ENCODE results near the gene CREM. TPM values are rescaled to one million over a fixed set of nuclear protein-coding genes. Genes with fewer than 3 reads are reported as not detected.
A peak's percentile ranks its signal among the peaks of the same experiment; 100 is the strongest.
"Not testable (repeated sequence)": the region's sequence is repeated elsewhere in the genome, so short reads cannot be mapped to it uniquely, and the experiment has no call there.

The CREM gene
- total RNA-seq, 1 donor from 2014 or later = 16.5 TPM

DNA sequence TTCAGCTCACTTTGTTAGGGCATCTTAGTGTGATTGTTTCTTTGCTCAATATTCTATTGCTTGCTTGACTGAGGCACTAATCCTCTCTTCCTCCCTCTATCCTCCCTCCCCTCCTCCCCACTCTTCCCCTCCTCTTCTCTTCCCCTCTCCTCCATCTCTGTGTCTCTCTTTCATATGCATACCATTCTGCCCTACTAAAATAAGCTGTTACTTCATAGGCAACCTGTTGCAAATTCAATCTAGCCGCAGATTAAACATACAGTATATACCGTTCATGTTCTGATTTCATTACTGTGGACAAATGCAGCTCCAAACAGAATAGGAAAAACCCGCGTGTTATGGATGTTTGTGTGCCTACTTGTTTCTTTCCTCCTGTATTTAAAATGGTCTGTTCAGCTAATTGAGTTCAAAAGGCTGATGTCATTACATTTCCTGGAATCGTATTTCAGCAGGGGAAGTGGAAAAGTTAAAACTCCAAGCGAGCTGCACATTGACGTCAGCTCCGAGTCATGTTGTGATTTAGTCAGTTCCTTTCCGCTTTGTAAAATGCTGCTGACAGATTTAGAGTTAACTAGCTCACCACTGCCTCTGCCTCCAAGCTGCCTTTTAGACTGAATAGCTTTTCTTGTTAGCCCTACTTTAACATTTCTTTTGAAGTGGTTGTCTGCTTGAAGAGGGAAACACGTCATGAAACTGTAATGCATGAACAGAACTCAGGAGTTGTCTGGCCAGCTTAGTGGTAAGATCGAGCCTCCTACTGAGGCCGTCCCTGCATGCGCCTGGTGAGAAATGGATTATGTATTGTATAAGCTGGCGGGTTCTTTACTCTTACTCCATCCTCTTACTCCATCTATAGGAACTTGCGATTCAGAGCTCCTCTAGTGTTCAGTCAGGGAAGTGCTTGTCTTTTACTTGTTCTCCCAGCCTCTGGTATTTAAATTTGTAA, 69.0 kb downstream of the CREM start:
- DNase-seq = no peak

DNA sequence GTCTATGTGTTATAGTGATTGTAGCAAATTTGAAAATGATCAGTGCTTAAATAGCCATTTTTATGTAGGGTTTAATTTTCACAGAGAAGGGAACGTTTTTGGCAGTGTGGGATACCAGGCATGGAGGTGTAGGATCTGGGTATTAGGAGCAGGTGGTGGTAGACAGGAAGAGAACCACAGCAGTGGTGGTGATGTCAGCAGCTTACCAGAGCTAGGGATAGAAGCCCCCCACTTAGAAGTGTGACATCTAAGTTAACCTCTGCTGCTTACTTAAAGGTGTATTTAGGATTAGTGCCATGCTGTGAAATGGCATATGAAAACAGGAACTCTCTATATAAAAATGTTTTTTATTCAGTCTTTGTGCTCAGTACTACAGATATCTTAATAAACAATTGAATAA, 73.8 kb downstream of the CREM start:
- DNase-seq = no peak

DNA sequence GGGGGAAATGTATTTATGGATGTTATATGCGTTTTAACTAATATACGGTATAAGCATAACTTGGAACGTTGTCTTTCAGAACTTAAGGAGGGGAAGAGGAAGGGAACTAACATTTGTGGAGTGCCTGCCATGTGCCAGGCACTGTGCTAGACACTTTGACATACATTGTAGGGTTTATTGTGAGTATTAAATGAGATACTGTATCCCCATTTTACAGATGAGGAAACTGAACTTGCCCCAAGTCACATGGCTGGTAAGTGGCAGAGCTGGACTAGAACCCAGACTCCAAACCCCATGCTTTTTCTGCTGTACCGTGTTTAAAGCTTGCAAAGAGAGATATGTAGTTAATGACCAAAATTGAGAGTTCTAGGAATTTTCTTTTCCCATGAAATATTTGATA, 74.6 kb downstream of the CREM start:
- DNase-seq = no peak

DNA sequence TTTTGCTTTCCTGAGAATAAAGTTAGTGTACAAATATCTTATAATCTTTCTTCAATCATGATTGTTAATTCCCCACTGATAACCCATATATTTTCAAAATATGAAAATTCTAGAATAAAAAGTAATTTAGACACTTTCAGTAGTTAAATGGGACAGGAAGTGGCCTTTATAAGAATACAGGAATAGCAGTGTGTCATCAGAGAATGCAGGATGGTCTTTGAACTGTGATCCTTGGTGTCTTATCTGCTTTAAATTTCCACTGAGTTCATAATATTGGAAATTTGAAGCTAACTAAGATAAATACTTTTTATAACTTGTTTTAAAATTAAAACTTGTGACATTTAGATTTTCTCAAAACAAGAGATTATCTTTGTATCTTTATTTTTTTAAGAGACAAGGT, 75.4 kb downstream of the CREM start:
- DNase-seq = no peak

DNA sequence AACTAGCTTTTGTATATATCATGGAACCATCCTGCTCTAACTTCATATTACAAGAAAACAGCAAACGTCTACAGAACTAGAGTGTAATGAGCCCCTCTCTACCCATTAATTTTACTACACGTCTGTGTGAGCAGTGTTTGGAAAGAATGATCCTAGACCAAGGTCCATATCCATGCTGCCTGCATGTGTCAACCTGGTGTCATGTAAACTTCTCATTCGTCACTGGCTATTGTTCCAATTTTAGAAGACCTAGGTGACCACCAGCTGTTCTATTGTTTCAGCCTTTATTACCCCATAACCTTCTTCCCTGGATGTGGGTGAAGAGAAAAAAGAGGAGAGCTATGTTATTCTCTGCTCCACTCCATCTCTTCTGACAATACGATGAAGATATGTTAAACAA, 77.1 kb downstream of the CREM start:
- no peak for DNase-seq

DNA sequence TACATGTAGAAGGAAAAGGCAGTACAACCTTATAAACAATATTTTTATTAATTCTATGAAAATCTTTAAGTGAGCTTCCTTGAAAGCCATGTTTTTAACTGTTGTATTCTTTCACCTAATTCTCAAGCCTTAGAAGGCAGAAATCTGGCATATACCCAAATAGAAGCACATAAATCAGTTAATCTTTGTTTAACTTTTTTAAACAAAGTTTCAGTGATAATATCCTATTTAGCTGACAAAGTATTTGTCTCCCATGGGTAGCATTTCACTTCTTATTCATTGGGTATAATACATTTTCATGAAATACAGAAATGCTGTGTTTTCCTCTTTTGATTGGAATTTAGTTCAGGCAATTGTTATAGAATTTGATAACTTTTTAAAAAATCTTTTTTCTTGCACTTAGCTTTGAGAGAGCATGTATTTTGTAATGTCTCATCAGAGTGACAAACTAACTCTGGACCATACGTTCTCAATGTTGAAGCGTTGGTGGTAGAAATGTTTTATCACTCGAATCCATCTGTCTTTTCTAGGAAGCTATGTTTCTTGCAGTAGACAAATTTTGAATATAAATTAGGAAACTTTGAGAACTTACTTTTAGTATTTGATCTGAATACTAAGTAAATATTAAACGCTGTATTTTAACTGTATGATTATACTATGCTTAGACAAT, 78.1 kb downstream of the CREM start:
- no peak for DNase-seq

DNA sequence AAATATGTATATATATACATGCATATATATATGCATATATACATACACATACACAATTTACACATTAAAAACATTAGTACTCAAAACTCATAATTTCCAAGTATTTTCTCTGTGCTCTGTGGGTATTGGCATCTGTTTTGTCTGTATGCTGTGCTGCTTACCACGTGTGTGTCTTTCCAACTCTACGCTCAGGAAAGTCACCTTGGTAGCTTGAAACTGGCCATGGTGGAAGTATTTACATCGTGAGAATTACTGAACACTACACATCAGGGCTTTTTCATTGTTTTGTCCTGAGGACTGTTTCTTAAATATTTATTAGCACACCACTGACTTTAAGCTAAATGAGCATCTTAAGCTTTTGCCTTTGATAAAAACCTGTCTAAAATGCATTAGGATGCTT, 79.6 kb downstream of the CREM start:
- no peak for DNase-seq

DNA sequence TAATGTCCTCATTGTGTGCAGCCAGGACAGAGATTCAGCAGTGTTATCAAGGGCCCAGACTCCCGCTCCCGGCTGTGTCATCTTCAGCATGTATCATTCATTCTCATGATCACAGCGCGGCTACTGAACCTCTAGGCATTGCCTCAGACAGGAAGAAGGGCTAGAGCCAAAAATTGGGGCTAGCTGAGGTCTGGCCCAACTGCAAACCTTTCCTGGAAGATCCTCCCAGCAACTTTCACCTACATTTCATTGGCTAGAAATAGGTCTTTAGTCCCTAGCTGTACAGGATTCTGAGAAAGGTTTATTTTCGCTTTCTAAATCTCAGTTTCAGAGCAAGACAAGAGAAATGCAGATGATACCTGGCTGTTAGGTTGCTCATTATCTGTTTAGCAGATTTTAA, 81.9 kb downstream of the CREM start:
- no peak for DNase-seq

DNA sequence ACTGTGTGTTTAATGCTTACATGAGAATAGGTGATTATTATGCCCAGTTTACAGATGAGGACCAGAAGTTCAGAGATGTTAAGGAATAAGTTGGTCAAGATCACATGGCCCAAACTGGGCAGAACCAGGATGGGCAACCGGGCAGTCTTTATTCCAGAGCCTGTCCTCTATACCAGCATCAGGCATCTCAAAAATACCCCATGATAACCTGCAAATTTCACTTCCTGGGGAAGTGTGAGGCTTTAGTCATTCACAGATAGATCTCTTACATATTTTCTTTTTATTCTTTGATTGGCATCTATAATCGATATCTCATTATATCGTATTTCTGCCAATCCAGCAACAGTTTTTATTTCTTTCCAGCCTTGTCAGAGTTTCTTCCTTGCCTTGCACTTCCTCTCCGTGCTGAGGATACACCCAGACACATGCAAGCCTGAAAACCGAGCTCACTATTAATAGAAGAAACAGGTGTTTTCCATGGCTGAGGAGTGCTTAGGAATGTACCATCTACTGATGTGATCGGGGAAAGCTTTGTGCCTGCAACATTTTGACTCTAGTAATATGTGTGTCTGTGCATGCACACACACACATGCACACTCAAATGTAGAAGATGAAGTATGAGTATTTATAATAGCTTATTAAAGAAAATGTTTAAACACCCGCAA, 82.4 kb downstream of the CREM start:
- DNase-seq = no peak

DNA sequence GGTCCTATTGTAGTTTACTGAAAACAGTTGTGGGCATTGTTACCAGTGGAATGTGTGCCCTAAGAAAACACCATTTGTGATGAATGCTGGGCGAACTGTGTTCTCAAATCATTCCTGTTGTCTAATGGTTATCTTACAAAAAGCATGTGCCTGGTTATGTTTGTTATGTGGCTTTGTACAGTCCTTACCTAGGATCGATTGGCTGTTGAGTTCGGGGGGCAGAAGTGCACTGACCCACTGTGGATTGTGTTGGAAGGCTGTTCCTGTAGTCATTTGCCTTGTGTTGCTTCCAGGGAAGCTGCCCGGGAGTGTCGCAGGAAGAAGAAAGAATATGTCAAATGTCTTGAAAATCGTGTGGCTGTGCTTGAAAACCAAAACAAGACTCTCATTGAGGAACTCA, 84.3 kb downstream of the CREM start:
- no peak for DNase-seq

DNA sequence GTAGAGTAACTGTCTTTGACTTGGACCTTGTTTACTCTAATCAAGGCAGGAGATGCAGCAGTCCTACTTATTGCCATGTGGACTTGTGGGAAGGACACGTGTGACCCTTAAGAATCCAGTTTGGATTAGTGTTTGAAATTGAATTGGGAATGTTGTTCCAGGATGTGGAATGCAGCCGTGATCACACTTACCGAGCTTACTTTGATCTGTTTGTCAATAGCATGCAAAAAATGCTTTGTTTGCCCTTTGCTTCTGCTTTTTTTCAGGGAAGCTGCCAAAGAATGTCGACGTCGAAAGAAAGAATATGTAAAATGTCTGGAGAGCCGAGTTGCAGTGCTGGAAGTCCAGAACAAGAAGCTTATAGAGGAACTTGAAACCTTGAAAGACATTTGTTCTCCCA, 84.7 kb downstream of the CREM start:
- DNase-seq = no peak

DNA sequence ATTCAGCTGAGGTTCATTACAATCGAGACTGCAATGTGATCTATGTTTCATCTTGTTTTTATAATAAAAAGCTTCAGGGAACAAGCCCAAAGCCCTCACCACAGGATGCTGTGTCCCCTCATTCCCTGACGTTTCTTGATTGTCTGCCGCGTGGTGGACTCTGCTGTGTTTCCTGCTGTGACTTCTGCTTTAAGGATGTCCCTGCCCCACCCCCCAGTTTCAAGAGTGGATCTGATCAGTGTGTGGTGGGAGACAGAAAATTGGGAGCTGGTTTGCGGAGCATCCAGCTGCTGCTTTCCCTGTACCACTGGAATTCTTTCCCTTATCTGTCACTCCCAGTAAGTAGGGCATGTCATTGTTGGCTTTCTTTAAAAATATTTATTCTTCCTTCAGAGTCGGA, 86.2 kb downstream of the CREM start:
- no peak for DNase-seq

DNA sequence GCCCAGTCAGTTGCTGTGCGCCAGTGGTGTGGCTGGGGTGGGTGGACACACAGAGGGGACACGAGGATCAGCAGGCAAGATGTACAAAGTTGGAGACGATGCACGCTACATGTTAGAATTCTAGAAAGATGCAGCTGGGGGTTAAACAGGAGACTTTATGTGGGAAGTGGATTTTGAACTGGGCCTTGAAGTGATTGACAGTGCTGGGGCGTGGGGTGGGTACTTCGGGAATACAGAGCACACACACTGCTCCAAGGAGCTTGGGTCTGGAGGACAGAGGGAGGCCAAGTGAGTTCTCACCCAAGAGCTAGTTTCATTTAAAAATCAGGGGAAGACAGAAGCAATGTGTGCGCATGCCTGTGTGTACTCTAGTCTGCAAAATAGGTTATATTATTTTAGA, 87.1 kb downstream of the CREM start:
- no peak for DNase-seq

DNA sequence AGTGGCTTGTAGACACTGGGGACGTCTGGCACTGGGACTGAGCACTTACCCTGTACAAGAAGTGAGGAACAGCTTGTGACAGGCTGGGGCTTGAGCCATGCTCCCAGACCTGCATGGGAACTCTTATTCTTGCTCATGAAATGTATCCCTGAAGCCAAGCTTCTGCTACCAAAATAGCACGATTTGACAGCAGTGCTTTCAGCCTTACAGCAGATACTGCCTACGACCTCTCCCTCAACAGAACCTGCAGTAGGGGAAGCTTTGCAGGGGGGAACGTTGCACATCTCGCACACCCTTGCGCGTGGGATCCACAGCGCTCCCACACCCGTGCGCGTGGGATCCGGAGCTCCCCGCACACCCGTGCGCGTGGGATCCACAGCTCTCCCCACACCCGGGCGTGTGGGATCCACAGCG, 88.0 kb downstream of the CREM start:
- peak; percentile 26 for DNase-seq

DNA sequence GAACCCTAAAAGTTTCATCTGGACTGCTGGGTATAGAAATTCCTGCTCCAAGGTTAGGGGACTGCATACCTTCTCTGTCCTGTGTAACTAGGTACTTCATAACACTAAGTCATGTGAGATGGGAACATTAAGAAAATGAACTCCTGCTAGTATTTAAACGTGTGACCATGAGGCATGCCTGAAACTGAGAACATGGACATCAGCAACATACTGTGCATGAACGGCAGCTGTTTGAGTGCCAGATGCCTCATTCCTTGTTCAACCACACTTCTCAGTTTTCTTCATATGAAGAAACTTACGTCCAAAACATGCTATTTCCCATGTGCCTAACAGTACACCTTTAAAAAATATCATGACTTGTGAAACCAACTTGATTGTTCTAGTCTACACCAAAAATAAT, 88.5 kb downstream of the CREM start:
- DNase-seq = no peak

DNA sequence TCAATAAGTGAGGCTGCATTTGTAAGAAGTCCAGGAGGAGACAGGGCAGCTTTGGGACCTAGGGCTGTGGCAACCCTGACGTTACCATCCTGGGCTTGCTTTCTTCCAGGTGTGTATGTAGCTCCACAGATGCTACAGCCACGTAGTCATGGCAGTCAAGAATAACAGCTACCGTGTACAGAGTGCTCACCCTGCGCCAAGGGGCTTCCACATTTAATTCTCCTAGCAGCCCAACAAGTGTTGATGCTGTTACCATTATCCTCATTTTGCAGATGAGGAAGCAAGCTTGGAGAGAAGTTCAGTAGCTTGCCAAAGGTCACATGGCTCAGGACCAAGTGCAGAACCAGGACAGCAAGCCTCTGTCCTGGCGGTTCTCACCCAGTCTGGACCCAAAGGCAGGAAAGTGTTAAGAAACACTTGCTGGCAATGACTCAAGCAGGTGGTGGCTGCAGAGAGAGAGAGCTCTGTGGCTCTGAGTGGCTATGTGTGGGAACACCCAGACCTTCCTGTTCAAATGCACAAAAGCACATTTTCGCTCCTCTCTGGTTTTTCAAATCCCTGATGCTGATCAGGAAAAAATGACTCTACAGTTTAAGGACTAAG, 89.8 kb downstream of the CREM start:
- no peak for DNase-seq

DNA sequence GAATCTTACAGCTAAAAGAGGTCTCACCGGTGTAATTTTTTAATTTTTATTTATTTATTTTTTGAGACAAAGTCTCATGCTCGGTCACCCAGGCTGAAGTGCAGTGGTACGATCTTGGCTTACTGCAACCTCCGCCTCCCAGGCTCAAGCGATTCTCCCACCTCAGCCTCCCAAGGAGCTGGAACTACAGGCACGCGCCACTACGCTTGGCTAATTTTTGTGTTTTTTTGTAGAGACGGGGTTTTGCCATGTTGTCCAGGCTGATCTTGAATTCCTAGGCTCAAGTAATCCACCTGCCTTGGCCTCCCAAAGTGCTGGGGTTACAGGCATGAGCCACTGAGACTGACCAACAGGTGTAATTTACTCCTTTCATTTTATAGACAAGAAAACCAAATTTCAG, 90.3 kb downstream of the CREM start:
- not testable (repeated sequence) for DNase-seq

DNA sequence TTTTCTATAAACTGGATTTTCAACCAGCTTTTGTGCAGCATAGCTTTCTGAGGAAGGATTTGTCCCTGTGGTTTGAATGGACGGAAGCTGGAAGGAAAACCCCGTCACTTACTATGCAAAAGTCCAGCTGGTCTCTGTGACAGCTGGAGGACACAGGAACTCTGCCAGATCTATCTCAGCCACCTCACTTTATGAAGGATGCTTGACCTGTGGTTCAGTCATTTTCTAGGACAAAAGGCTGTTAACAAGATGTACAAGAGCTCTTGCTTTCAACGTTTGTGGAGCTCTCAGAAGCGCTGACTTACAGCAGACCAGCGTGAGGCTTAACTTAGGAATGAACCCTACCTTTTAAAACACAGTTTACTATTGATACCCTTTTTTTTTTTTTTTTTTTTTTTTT, 90.8 kb downstream of the CREM start:
- DNase-seq = no peak

DNA sequence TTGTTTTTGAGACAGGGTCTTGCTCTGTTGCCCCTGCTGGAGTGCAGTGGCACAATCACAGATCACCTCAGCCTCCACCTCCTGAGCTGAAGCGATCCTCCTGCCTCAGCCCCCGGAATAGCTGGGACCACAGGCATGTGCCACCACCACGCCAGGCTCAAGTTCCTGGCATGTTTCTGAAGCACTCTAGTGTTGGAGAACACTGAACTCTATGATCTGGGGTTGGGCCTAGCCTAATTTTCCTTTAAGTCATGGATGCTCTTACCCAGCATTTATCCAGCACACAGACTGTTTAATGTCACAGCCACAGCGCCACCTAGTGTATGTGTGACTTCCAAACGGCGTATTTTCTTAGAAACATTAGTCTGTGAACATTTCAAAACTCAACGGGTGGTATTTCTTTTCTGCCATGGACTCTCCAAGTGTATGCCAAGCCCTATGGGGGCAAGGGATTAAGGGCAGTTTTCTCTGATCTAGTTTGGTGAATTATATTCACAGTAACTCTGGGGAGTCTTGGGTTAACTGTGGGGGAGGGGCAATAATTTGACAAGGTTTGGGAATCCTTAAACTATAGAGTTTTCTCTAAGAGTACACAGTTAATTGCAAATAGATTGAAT, 91.8 kb downstream of the CREM start:
- DNase-seq = peak; percentile 60

DNA sequence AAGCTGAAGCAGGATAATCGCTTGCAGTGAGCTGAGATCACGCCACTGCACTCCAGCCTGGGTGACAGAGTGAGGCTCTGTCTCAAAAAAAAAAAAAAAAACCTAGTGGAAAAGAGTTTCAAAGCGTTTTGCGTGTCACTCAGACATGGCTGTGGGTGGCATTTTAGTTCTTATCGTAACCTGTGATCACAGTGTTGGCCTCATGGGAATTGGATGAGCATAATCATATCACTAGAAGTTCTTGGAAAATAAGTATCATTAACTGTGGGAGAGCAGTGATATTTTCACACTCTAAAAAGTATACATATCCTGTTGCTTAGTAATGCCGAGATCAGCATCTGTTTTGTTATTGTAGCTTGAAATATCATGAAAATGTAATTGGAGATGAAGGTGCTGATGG, 92.6 kb downstream of the CREM start:
- no peak for DNase-seq

DNA sequence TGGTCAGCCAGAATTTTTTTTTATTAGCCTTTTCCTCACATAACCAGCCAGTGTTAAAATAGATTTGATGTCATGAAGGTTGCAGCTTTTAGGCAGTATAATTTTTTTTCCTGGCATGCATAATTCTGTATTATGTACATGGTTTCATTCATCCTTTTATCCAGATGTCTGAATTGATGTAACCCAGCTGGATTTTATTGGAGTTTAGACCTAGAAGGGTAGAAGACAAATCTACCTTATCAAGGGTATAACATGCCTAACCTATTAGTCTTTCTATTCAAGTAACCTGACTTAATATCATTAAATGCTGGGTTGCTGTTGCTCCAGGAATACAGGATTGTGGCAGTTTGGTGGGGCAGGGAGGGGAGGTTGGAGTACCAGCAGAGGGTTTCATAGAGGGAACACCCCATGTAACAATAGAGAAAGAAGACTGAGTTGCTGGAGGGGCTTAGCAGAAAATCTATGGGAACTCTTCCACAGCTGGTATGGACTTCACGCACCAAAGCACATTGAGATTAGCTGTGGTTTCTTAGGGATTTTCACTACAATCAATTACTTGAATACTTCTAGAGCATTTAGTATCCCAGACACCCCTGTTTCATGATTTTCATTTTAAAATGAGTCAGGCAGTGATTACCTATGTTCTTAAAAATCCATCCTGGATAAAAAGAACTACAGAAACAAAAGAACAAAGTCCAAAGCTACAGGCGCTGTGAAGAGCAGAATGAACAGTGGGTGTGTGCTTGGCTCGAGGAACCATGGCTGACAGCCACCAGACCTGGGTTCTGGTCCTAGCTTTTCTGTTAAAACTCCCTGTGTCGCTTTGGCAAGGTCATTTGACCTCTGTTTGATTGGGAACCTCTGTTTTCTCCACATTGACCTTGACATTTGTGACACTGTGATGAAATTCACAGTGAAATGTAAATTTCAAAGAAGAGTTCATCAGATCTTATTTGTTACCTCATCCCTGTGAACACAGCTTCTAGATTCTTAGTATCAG, 93.5 kb downstream of the CREM start:
- DNase-seq = no peak
